Calu3 (cell line): Measurements from ENCODE around the gene UQCRHL. TPM values are rescaled to one million over a fixed set of nuclear protein-coding genes. Genes with fewer than 3 reads are reported as not detected.

Source experiments
- BruUV-seq: library from RNA; stranded (reverse); fragments of 400-500 nt; replicated peaks from 2 replicates; lab custom pipeline; 2021; lab: Mats Ljungman, UMichigan
- CTCF ChIA-PET: fragments of 300-600 bp; sonication (Branson Sonifier 250); formaldehyde crosslinking; loops from one replicate; lab custom pipeline; 2022; ENCODE audit warnings: antibody characterized with exemption; lab: Charles Lee
- DNase-seq: peaks from one replicate; pipeline ENCODE4 v3.0.0; 2022
- H3K27ac Mint-ChIP-seq: one replicate; pipeline ENCODE4 v1.8.0; 2022; ENCODE audit warnings: mixed read lengths; ENCODE audit not compliant: unreplicated experiment
- H3K27me3 Mint-ChIP-seq: one replicate; pipeline ENCODE4 v1.8.0; 2022; ENCODE audit warnings: mixed read lengths; ENCODE audit not compliant: unreplicated experiment
- H3K36me3 Mint-ChIP-seq: one replicate; pipeline ENCODE4 v1.8.0; 2022; ENCODE audit warnings: mild to moderate bottlenecking, moderate library complexity, mixed read lengths; ENCODE audit not compliant: insufficient read depth, unreplicated experiment
- H3K4me1 Mint-ChIP-seq: one replicate; pipeline ENCODE4 v1.8.0; 2022; ENCODE audit warnings: mild to moderate bottlenecking, low read depth, mixed read lengths; ENCODE audit not compliant: unreplicated experiment
- H3K4me3 Mint-ChIP-seq: one replicate; pipeline ENCODE4 v1.8.0; 2022; ENCODE audit warnings: mild to moderate bottlenecking, low read depth, moderate library complexity, mixed read lengths; ENCODE audit not compliant: unreplicated experiment
- H3K9me3 Mint-ChIP-seq: one replicate; pipeline ENCODE4 v1.8.0; 2022; ENCODE audit warnings: low read depth, mixed read lengths; ENCODE audit not compliant: unreplicated experiment
- intact Hi-C: fragments of 100-400 bp; cut with micrococcal nuclease; formaldehyde crosslinking; loops from one replicate; pipeline ENCODE4 v1.10.0; 2022; ENCODE audit not compliant: unreplicated experiment
- total RNA-seq: library from RNA; stranded (reverse); gene quantifications from 2 replicates; pipeline ENCODE4 v1.2.3, GENCODE V29; 2022
- TF ChIP-seq, protein P1 (sequence below): fragments of 200-600 bp; IDR thresholded peaks from one replicate; pipeline ENCODE4 v1.8.0; 2022; ENCODE audit warnings: antibody characterized with exemption; ENCODE audit not compliant: unreplicated experiment

Gene UQCRHL
- total RNA-seq, 1 experiment from 2014 or later = 3.6 TPM

- DNase-seq = no peak
- no TSS peak for BruUV-seq
- CTCF ChIA-PET = no interaction called here
- intact Hi-C loops = no loop called here
- no peaks in the 10 kb centered on the region for H3K27me3 Mint-ChIP-seq
- peaks cover 12% of the 10 kb centered on the region for H3K4me1 Mint-ChIP-seq
- no peak overlapping the region for H3K4me3 Mint-ChIP-seq
- TF ChIP-seq, protein P1, sequence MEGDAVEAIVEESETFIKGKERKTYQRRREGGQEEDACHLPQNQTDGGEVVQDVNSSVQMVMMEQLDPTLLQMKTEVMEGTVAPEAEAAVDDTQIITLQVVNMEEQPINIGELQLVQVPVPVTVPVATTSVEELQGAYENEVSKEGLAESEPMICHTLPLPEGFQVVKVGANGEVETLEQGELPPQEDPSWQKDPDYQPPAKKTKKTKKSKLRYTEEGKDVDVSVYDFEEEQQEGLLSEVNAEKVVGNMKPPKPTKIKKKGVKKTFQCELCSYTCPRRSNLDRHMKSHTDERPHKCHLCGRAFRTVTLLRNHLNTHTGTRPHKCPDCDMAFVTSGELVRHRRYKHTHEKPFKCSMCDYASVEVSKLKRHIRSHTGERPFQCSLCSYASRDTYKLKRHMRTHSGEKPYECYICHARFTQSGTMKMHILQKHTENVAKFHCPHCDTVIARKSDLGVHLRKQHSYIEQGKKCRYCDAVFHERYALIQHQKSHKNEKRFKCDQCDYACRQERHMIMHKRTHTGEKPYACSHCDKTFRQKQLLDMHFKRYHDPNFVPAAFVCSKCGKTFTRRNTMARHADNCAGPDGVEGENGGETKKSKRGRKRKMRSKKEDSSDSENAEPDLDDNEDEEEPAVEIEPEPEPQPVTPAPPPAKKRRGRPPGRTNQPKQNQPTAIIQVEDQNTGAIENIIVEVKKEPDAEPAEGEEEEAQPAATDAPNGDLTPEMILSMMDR = no peak
- H3K9me3 Mint-ChIP-seq = no peaks in the 10 kb centered on the region
- H3K36me3 Mint-ChIP-seq = peaks cover 15% of the 10 kb centered on the region
- H3K27ac Mint-ChIP-seq = no peak overlapping the region
Observed at GRCh38 chr1:15764890-15765289, 42.6 kb downstream of the UQCRHL start.

DNA sequence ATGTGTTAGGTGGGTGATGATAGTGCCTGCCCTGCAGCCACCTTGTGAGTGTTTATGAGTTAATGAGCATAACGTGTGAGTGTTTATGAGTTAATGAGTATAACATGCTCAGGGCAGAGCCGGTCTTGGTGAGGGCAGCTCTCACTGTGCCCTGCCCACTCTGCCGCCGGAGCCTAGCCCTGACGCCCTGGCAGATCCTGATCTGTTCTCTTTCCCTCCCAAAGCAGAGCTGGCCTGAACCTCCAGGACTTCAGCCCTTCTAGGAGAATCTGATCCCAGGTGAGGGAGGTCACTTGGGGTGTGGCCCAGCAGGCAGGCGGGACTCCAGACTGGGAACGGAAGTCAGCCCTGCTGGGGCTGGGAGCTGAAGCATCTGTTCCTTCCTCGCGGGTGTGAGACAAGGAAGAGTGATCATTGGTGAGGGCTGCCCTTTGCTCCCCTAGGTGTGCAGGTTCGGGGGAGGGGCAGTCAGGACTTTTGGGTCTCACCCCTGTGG lies 43.1 kb downstream of the UQCRHL start:
- peak overlapping the region; percentile 50 for H3K27ac Mint-ChIP-seq
- CTCF ChIA-PET = no interaction called here
- no peaks in the 10 kb centered on the region for H3K27me3 Mint-ChIP-seq
- no TSS peak for BruUV-seq
- DNase-seq = no peak
- intact Hi-C loops = no loop called here
- TF ChIP-seq, protein P1 = no peak
- H3K4me3 Mint-ChIP-seq = no peak overlapping the region
- peaks cover 15% of the 10 kb centered on the region for H3K36me3 Mint-ChIP-seq
- H3K9me3 Mint-ChIP-seq = no peaks in the 10 kb centered on the region
- H3K4me1 Mint-ChIP-seq = peaks cover 12% of the 10 kb centered on the region

DNA sequence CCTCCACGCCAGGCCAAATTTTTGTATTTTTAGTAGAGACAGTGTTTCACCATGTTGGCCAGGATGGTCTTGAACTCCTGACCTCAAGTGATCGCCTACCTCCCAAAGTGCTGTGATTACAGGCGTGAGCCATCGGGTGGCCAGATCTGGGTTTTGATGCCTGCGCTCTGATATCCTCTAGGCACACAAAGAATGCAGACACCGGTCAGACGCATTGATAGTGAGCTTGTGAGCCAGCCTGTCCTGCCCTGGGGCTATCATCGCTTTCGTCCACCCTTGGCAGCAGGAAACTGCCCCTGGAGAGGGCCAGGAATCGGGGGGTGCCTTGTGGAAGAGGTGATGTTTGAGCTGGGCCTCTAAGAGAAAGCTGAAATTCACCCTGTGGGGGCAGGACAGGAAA lies 44.9 kb downstream of the UQCRHL start:
- TF ChIP-seq, protein P1 = no peak
- peaks cover 12% of the 10 kb centered on the region for H3K4me1 Mint-ChIP-seq
- intact Hi-C loops = no loop called here
- H3K27ac Mint-ChIP-seq = no peak overlapping the region
- BruUV-seq = no TSS peak
- H3K4me3 Mint-ChIP-seq = no peak overlapping the region
- H3K27me3 Mint-ChIP-seq = no peaks in the 10 kb centered on the region
- peaks cover 15% of the 10 kb centered on the region for H3K36me3 Mint-ChIP-seq
- no peaks in the 10 kb centered on the region for H3K9me3 Mint-ChIP-seq
- DNase-seq = no peak
- CTCF ChIA-PET = no interaction called here

GRCh38 chr1:15761366-15762128 lies 45.9 kb downstream of the UQCRHL start:
- no peak for DNase-seq
- TF ChIP-seq, protein P1 = no peak
- Mint-ChIP-seq H3K27me3 (no peaks in the 10 kb centered on the region), H3K4me3 (no peak overlapping the region), H3K27ac (no peak overlapping the region), H3K36me3 (peaks cover 20% of the 10 kb centered on the region), H3K9me3 (no peaks in the 10 kb centered on the region), H3K4me1 (peaks cover 12% of the 10 kb centered on the region)
- no TSS peak for BruUV-seq
- intact Hi-C loops = no loop called here
- CTCF ChIA-PET = no interaction called here
